Vagina (tissue), 2 donors: ENCODE results near the gene LILRB3. TPM values are rescaled to one million over a fixed set of nuclear protein-coding genes. Genes with fewer than 3 reads are reported as not detected.
"Not testable (repeated sequence)": the region's sequence is repeated elsewhere in the genome, so short reads cannot be mapped to it uniquely, and the experiment has no call there.

ENCODE experiments used
- DNase-seq, 2 donors: peaks; one replicate each; pipeline ENCODE4 v3.0.0-alpha.2; 2017; ENCODE audit errors: extremely low spot score in 2 of 2
- H3K27ac ChIP-seq: fragments of 200-600 bp; sonication (generic); one replicate; pipeline ENCODE4 v1.5.1; 2019
- H3K27me3 ChIP-seq: fragments of 200-600 bp; sonication (generic); one replicate; pipeline ENCODE4 v1.5.1; 2019
- H3K36me3 ChIP-seq, 2 donors: fragments of 200-600 bp; sonication (generic); one replicate each; pipeline ENCODE4 v1.5.1; 2017 to 2019
- H3K4me1 ChIP-seq: fragments of 200-600 bp; sonication (generic); one replicate; pipeline ENCODE4 v1.5.1; 2019
- H3K4me3 ChIP-seq, 2 donors: fragments of 200-600 bp; sonication (generic); 1 replicate in 1 of 2; 2 replicates in 1 of 2; pipeline ENCODE4 v1.5.1; 2016 to 2019
- H3K9me3 ChIP-seq: fragments of 200-600 bp; sonication (generic); one replicate; pipeline ENCODE4 v1.5.1; 2019
- POLR2A ChIP-seq, 2 donors: fragments of 450-650 bp; IDR thresholded peaks; one replicate each; pipeline ENCODE4 v1.6.1; 2017; ENCODE audit warnings: antibody characterized with exemption in 2 of 2, mild to moderate bottlenecking in 2 of 2, moderate library complexity in 2 of 2
- POLR2AphosphoS5 ChIP-seq, 2 donors: sonication (generic); formaldehyde crosslinking; IDR thresholded peaks; one replicate each; pipeline ENCODE4 v1.9.0; 2017; ENCODE audit warnings: antibody characterized with exemption in 2 of 2, mild to moderate bottlenecking in 2 of 2, low read depth in 1 of 2; ENCODE audit not compliant: insufficient read depth in 1 of 2
- intact Hi-C: fragments of 100-400 bp; cut with DNase I; formaldehyde crosslinking; loops from one replicate; pipeline ENCODE4 v1.15.1; 2023
- total RNA-seq: library from RNA; depleted of rRNA; stranded (reverse); fragments of >200 nt; gene quantifications from one replicate; pipeline ENCODE4 v1.2.3, GENCODE V29; 2016
- TF ChIP-seq, protein P1 (sequence below), 3 experiments: fragments of 450-650 bp in 2 of 3; fragments of 200-600 bp in 1 of 3; sonication (generic) in 1 of 3; IDR thresholded peaks; one replicate each; pipeline ENCODE4 v1.5.1; 2017 to 2019; ENCODE audit warnings: antibody characterized with exemption in 3 of 3, mild to moderate bottlenecking in 2 of 3, moderate library complexity in 2 of 3

Gene LILRB3
- total RNA-seq, 1 donor from 2014 or later: 20.4 TPM

DNA sequence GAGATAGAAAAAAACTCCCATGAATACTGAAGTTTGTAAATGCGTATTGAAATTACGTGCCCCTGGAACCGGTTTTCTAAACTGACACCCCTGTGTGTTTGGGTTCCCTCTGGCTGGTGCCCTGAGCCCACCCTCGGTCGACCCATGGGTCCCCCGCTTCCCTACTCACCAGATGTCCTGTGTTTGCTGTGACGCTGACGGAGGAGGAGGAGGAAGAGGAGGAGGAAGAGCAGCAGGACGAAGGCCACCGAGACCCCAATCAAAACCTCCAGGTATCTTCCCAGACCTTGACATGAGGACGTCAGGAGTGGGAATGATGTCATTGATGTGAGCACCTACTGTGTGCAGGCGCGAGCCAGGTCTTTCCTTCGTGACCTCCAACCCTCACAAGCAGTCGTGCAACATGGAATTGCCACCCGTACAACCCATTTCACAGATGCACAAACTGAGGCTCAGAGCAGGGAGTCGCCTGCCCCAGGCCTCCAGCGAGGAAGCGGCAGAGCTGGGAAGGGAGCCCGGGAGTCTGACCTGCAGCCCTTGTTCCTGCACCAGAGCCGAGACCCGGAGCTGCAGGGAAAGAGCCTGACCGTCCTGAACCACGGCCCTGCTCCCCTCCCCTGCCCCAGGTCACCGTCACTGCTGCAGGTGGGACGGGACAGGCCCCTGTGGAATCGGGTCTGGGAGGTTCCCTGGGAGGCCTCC is 3.7 kb downstream of the LILRB3 start:
- Histone ChIP-seq H3K4me1 (no peaks in the 10 kb centered on the region), H3K27ac (no peak overlapping the region), H3K9me3 (no peaks in the 10 kb centered on the region), H3K4me3 (no peak overlapping the region), H3K36me3 (no peaks in the 10 kb centered on the region), H3K27me3 (no peaks in the 10 kb centered on the region)
- DNase-seq: no peak
- no peak for TF ChIP-seq POLR2A (IDR thresholded peaks at IDR 0.05)
- TF ChIP-seq POLR2AphosphoS5 (IDR thresholded peaks at IDR 0.05; ENCODE audit: insufficient read depth in 1 of 2, low read depth in 1 of 2): no peak
- TF ChIP-seq, protein P1, sequence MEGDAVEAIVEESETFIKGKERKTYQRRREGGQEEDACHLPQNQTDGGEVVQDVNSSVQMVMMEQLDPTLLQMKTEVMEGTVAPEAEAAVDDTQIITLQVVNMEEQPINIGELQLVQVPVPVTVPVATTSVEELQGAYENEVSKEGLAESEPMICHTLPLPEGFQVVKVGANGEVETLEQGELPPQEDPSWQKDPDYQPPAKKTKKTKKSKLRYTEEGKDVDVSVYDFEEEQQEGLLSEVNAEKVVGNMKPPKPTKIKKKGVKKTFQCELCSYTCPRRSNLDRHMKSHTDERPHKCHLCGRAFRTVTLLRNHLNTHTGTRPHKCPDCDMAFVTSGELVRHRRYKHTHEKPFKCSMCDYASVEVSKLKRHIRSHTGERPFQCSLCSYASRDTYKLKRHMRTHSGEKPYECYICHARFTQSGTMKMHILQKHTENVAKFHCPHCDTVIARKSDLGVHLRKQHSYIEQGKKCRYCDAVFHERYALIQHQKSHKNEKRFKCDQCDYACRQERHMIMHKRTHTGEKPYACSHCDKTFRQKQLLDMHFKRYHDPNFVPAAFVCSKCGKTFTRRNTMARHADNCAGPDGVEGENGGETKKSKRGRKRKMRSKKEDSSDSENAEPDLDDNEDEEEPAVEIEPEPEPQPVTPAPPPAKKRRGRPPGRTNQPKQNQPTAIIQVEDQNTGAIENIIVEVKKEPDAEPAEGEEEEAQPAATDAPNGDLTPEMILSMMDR (IDR thresholded peaks at IDR 0.05): no peak
- intact Hi-C loops: no loop called here

DNA sequence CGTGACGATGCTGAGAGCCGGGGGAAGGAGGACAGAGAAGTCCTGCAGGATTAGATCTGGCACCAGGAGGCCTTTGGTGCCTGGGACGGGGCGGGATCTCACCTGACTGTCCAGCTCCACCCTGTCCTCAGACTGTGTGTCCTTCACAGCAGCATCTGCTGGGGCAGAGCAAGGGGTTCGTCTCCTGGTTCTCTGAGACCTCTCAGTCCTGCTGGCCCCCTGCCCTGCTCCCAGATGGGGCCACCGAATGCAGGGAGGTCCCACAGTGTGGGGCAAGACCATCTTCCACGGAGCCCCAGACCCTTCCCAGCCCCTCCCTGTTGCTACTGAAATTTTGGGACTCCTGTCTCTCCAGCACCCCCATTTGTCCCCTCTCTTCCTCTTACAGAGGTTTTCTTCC is 4.5 kb downstream of the LILRB3 start:
- Histone ChIP-seq H3K4me1 (no peaks in the 10 kb centered on the region), H3K9me3 (no peaks in the 10 kb centered on the region), H3K27ac (no peak overlapping the region), H3K4me3 (no peak overlapping the region), H3K36me3 (no peaks in the 10 kb centered on the region), H3K27me3 (no peaks in the 10 kb centered on the region)
- TF ChIP-seq, protein P1 (IDR thresholded peaks at IDR 0.05): no peak
- TF ChIP-seq POLR2A (IDR thresholded peaks at IDR 0.05) (no peak), POLR2AphosphoS5 (IDR thresholded peaks at IDR 0.05; ENCODE audit: insufficient read depth in 1 of 2, low read depth in 1 of 2) (no peak)
- intact Hi-C loops: no loop called here
- DNase-seq: no peak

DNA sequence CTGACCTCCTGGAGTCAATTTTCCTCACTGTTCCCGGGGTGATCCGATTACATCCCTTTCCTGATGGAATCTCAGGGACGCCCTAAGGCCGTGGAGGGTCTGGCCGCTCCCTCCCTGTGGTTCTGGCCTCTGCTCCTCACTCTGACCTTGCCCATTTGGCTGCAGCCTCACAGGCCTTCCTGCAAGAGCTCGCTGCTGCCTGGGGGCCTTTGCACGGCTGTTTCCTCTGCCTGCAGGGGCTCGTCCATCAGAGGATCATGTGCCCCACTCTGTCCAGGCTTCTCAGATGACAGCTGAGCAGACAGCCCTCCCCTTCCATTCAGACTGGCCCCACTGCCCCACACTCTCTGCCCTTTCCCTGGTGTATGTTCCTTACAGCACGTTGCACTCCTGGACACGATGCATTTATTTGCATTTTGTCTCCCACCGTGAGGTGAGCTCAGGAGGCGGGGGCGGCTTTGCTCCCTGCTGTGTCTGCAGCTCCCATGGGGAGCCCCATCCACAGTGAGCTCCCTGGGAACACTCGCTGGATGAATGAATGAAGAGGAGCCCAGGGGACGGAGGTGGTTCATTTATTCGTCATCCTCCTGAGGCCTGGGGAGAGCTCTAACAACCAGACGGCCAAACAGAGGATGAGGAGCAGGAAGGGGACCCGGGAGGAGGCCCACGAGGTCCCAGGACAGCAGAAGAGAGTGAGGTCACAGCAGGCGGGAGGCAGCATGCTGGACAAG is 5.1 kb downstream of the LILRB3 start:
- intact Hi-C loops, H3K36me3 ChIP-seq, H3K27ac ChIP-seq, H3K4me3 ChIP-seq, DNase-seq, H3K9me3 ChIP-seq, H3K27me3 ChIP-seq, H3K4me1 ChIP-seq: not testable (repeated sequence)

DNA sequence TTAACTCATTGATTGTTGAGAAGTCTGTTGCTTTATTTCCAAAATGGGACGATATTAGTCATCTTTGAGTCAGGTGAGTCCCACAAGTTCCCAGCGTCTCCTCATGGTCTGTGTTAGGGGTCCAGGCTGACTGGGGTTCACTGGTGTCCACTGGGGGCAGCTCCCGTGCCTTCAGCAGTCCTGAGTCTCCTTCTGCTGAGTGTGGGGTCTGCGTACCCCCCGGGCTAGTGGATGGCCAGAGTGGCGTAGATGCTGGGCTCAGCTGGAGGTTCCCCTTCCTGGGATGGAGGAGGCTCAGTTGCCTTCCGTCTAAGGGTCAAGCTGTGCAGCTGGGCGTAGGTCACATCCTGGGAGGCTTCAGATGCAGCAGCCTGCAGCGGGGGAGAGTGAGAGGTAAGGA is 5.9 kb downstream of the LILRB3 start:
- intact Hi-C loops: no loop called here
- no peak for DNase-seq

DNA sequence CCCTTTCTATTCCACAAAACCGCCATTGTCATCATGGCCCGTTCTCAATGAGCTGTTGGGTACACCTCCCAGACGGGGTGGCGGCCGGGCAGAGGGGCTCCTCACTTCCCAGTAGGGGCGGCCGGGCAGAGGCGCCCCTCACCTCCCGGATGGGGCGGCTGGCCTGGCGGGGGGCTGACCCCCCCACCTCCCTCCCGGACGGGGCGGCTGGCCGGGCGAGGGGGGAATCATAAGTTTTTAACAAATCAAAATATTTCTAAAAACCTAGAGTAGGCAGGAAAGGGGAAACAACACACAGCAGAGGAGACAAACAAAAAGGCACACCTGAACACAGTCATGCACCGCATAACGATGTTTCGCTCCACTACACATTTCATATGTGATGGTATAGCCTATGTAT is 8.1 kb downstream of the LILRB3 start:
- H3K9me3 ChIP-seq, H3K27ac ChIP-seq, intact Hi-C loops, DNase-seq, H3K27me3 ChIP-seq, H3K4me3 ChIP-seq, H3K36me3 ChIP-seq: not testable (repeated sequence)
- peaks cover 13% of the 10 kb centered on the region for H3K4me1 ChIP-seq

More for the DNA sequence above, 5.9 kb downstream of the LILRB3 start:
- Histone ChIP-seq H3K4me3 (no peak overlapping the region), H3K27ac (no peak overlapping the region), H3K27me3 (no peaks in the 10 kb centered on the region), H3K9me3 (no peaks in the 10 kb centered on the region), H3K4me1 (no peaks in the 10 kb centered on the region), H3K36me3 (no peaks in the 10 kb centered on the region)
- TF ChIP-seq POLR2AphosphoS5 (IDR thresholded peaks at IDR 0.05; ENCODE audit: insufficient read depth in 1 of 2, low read depth in 1 of 2): no peak
- TF ChIP-seq POLR2A (IDR thresholded peaks at IDR 0.05): no peak
- TF ChIP-seq, protein P1 (IDR thresholded peaks at IDR 0.05): no peak

DNA sequence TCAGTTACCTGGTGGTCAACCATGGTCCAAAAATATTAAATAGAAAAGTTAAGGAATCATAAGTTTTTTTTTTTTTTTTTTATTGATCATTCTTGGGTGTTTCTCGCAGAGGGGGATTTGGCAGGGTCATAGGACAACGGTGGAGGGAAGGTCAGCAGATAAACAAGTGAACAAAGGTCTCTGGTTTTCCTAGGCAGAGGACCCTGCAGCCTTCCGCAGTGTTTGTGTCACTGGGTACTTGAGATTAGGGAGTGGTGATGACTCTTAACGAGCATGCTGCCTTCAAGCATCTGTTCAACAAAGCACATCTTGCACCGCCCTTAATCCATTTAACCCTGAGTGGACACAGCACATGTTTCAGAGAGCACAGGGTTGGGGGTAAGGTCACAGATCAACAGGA is 8.6 kb downstream of the LILRB3 start:
- H3K36me3 ChIP-seq, H3K4me3 ChIP-seq, H3K9me3 ChIP-seq, H3K27me3 ChIP-seq, DNase-seq, H3K27ac ChIP-seq, intact Hi-C loops: not testable (repeated sequence)
- peaks cover 19% of the 10 kb centered on the region for H3K4me1 ChIP-seq
